ENCODE measurements around the gene IFNK.
"Not testable (repeated sequence)": the region's sequence is repeated elsewhere in the genome, so short reads cannot be mapped to it uniquely, and the experiment has no call there.

IFNK gene

GRCh38 chr9:27524236-27524635 lies at the start of gene IFNK:
TSS of gene IFNK (plus strand) at chr9:27524290. CDS start at chr9:27524337, 47 bp downstream.
- DNase-seq = no peak

- no peak for DNase-seq
Measured at GRCh38 chr9:27474305-27474704, 49.8 kb upstream of the IFNK start.

GRCh38 chr9:27475057-27475595 lies 49.0 kb upstream of the IFNK start:
- DNase-seq = no peak

GRCh38 chr9:27476870-27477515 lies 47.1 kb upstream of the IFNK start:
- no peak for DNase-seq

GRCh38 chr9:27478322-27478721 lies 45.8 kb upstream of the IFNK start:
- DNase-seq = no peak

GRCh38 chr9:27482709-27483108 lies 41.4 kb upstream of the IFNK start:
- DNase-seq = no peak

GRCh38 chr9:27483576-27483975 lies 40.5 kb upstream of the IFNK start:
- DNase-seq = peak in 1 of 2 donors; percentile 13

- peak; percentile 5 to 30 for DNase-seq
Measured at GRCh38 chr9:27485158-27485557, 38.9 kb upstream of the IFNK start.

GRCh38 chr9:27487128-27487640 lies 36.9 kb upstream of the IFNK start:
- DNase-seq = no peak

- DNase-seq = no peak
Measured at GRCh38 chr9:27487927-27488326, 36.2 kb upstream of the IFNK start.

- no peak for DNase-seq
Measured at GRCh38 chr9:27489087-27489876, 34.8 kb upstream of the IFNK start.

GRCh38 chr9:27491154-27491553 lies 32.9 kb upstream of the IFNK start:
- DNase-seq = peak in 1 of 2 donors; percentile 32

- DNase-seq = no peak
Measured at GRCh38 chr9:27495480-27496134, 28.5 kb upstream of the IFNK start.

GRCh38 chr9:27496135-27496504 lies 28.0 kb upstream of the IFNK start:
- DNase-seq = no peak

GRCh38 chr9:27497883-27498417 lies 26.1 kb upstream of the IFNK start:
- no peak for DNase-seq

GRCh38 chr9:27499451-27499850 lies 24.6 kb upstream of the IFNK start:
- no peak for DNase-seq

- not testable (repeated sequence) for DNase-seq
Measured at GRCh38 chr9:27500902-27501301, 23.2 kb upstream of the IFNK start.

- DNase-seq = no peak
Measured at GRCh38 chr9:27503623-27504022, 20.5 kb upstream of the IFNK start.

GRCh38 chr9:27504259-27504658 lies 19.8 kb upstream of the IFNK start:
- DNase-seq = no peak

GRCh38 chr9:27505744-27506161 lies 18.3 kb upstream of the IFNK start:
- no peak for DNase-seq

- no peak for DNase-seq
Measured at GRCh38 chr9:27506981-27507380, 17.1 kb upstream of the IFNK start.

GRCh38 chr9:27510780-27511179 lies 13.3 kb upstream of the IFNK start:
- DNase-seq = no peak

- DNase-seq = no peak
Measured at GRCh38 chr9:27511771-27512170, 12.3 kb upstream of the IFNK start.

Measured in CD4-positive, alpha-beta T cell treated with Interleukin-4 for 1 hour (primary cell).